ENCODE results near the gene PARP3. TPM values are rescaled to one million over a fixed set of nuclear protein-coding genes. Genes with fewer than 3 reads are reported as not detected.

The PARP3 gene
- total and polyA plus RNA-seq, 9 of the 15 experiments (the other 6 are each of a cell fraction or from before 2014, with no cell fraction given): 0.46 to 6.6 (median 4.5) TPM

GRCh38 chr3:51941798-51942602, at the start of gene PARP3, which contains the start of gene RRP9 (continued):
- TF ChIP-seq HEY1 (CRISPR knock-in tag; IDR thresholded peaks at IDR 0.05; ENCODE audit: borderline replicate concordance) (no peak), RBM25 (IDR thresholded peaks at IDR 0.05; ENCODE audit: low read depth, low read length, severe bottlenecking) (no peak), ZNF395 (CRISPR knock-in tag; IDR thresholded peaks at IDR 0.05) (no peak), TAF9B (IDR thresholded peaks at IDR 0.05; ENCODE audit: partially characterized antibody) (peak; percentile 7), ATF6 (CRISPR knock-in tag; IDR thresholded peaks at IDR 0.05) (peak; percentile 68; the same call in 1 of the 2 replicates), MIER1 (IDR thresholded peaks at IDR 0.05; ENCODE audit: low read depth) (no peak), AFF1 (IDR thresholded peaks at IDR 0.05; ENCODE audit: low read depth in 1 of 2, partially characterized antibody in 2 of 2) (no peak), OTX1 (CRISPR knock-in tag; IDR thresholded peaks at IDR 0.05) (no peak), SP1 (CRISPR knock-in tag; IDR thresholded peaks at IDR 0.05) (peak; percentile 98), ZFP91 (CRISPR knock-in tag; IDR thresholded peaks at IDR 0.05) (no peak), PPARD (CRISPR knock-in tag; IDR thresholded peaks at IDR 0.05) (no peak), ZNF263 (CRISPR knock-in tag; IDR thresholded peaks at IDR 0.05; ENCODE audit: borderline replicate concordance) (peak; percentile 32; the same call in 1 of the 2 replicates), ZNF197 (CRISPR knock-in tag; IDR thresholded peaks at IDR 0.05; ENCODE audit: low read depth) (no peak), SLC30A9 (CRISPR knock-in tag; IDR thresholded peaks at IDR 0.05) (no peak), HNRNPH1 (optimal IDR thresholded peaks at IDR 0.05; ENCODE audit: low read depth, low read length) (no peak), POLR3A (IDR thresholded peaks at IDR 0.05; ENCODE audit: borderline replicate concordance, extremely low read depth, insufficient read depth, insufficient read length) (no peak), CBFA2T3 (IDR thresholded peaks at IDR 0.05) (no peak), GABPA (tag; conservative IDR thresholded peaks at IDR 0.05; ENCODE audit: low read depth) (peak; percentile 82)
